ENCODE results near the gene SLC24A3.

The SLC24A3 gene

DNA sequence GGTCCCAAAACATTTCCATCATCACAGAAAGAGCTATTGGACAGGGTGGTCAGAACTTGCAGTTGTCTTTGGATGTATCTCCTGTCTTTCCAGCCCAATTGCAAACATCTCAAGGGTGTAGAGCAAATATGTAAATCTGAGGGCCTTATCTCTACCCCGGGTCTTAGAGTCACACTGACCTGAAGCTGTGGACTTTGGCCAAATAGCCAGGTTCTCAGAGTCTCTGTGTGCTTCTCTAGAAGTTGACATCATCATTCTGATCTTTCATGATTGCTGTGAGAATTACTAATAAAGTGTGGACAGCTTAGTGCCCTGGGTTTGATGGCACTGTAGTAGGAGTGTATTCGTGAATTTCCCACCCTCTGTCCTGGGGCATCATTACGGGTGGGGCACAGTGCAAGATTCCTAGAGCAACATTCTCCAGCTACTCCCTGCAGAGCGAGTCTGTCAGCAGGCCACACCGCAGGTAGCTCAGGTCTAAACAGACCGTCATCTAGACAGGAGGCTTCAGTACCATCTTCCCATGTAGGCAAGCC is 71.1 kb downstream of the SLC24A3 start:
- Histone ChIP-seq H3K9me3 (ENCODE audit: control insufficient read depth in 5 of 5, low read length in 5 of 5) (no peaks in the 10 kb centered on the region), H3K27ac (ENCODE audit: low read depth, low read length) (no peak overlapping the region), H3K9ac (ENCODE audit: low read length in 5 of 5) (no peak overlapping the region), H3K36me3 (ENCODE audit: control insufficient read depth in 5 of 5, insufficient read depth in 5 of 5, low read length in 5 of 5) (no peaks in the 10 kb centered on the region), H3K27me3 (ENCODE audit: control insufficient read depth in 5 of 5, insufficient read depth in 4 of 5, low read length in 5 of 5) (no peaks in the 10 kb centered on the region), H3K4me3 (ENCODE audit: low read depth in 1 of 5, low read length in 5 of 5) (no peak overlapping the region), H3K4me1 (ENCODE audit: control insufficient read depth in 5 of 5, insufficient read depth in 5 of 5, low read length in 5 of 5) (peaks cover 0 to 7% (median 0%) of the 10 kb centered on the region in 5 donors)

DNA sequence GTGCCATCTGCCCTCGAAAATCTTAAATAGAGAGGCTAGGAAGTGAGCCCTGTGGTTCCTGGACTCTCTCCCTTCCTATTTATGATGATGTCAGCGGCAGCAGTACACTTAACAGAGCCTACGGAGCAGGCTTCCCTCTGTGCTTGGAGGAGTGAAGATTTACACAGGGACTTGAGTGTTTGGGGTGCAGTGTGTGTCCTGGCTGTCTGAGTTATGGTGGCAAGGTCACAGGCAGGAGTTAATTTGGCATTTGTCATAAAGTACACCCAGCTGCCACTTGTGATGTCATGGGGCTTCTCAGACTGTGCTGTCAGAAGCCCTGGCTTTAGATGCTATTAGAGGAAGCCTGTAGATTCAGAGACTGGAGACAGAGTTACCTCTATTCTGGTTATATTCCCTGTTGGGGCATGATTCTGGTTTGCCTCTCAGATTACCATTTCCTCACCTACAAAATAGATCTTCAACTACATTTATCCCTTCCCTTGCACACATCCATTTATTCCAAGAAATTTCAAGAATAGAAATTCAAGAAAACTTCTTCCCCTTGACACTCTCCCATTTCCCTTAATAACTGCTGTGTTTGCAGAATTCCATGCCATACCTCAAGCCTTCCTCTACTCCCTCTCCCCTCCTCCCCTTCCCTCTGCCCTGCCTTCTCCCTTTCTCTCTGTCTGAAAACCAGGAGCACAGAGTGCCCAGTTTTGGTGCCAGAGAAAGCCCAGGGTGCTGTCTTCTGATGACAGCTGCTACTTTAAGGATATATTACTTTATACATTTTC is 72.1 kb downstream of the SLC24A3 start:
- Histone ChIP-seq H3K9ac (ENCODE audit: low read length in 5 of 5) (no peak overlapping the region), H3K4me1 (ENCODE audit: control insufficient read depth in 5 of 5, insufficient read depth in 5 of 5, low read length in 5 of 5) (peaks cover 0 to 7% (median 0%) of the 10 kb centered on the region in 5 donors), H3K4me3 (ENCODE audit: low read depth in 1 of 5, low read length in 5 of 5) (no peak overlapping the region), H3K36me3 (ENCODE audit: control insufficient read depth in 5 of 5, insufficient read depth in 5 of 5, low read length in 5 of 5) (no peaks in the 10 kb centered on the region), H3K27me3 (ENCODE audit: control insufficient read depth in 5 of 5, insufficient read depth in 4 of 5, low read length in 5 of 5) (no peaks in the 10 kb centered on the region), H3K9me3 (ENCODE audit: control insufficient read depth in 5 of 5, low read length in 5 of 5) (no peaks in the 10 kb centered on the region), H3K27ac (ENCODE audit: low read depth, low read length) (no peak overlapping the region)

DNA sequence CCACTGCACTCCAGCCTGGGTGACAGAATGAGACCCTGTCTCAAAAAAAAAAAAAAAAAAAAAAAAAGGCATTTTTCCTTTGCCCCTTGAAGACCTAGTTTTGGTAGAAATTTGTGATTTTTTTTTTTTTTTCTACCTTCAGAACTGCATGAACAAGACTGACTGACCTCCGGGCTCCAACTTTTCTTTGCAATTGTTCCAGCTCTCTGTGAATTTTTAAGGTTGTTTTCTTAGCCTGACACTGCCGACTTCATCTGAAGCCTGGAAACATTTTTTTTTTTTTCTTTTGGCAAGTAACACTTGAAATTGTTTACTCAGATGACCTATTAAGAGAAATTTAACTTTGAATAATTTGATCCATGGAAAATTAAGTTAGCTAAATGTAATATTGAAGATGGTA is 73.0 kb downstream of the SLC24A3 start:
- H3K27ac ChIP-seq (ENCODE audit: low read depth, low read length), result no peak overlapping the region
- no peak overlapping the region for H3K9ac ChIP-seq (ENCODE audit: low read length in 5 of 5)
- H3K4me1 ChIP-seq (ENCODE audit: control insufficient read depth in 5 of 5, insufficient read depth in 5 of 5, low read length in 5 of 5), result peaks cover 0 to 7% (median 0%) of the 10 kb centered on the region in 5 donors
- no peaks in the 10 kb centered on the region for H3K36me3 ChIP-seq (ENCODE audit: control insufficient read depth in 5 of 5, insufficient read depth in 5 of 5, low read length in 5 of 5)
- no peak overlapping the region for H3K4me3 ChIP-seq (ENCODE audit: low read depth in 1 of 5, low read length in 5 of 5)
- H3K9me3 ChIP-seq (ENCODE audit: control insufficient read depth in 5 of 5, low read length in 5 of 5), result no peaks in the 10 kb centered on the region
- H3K27me3 ChIP-seq (ENCODE audit: control insufficient read depth in 5 of 5, insufficient read depth in 4 of 5, low read length in 5 of 5), result no peaks in the 10 kb centered on the region

DNA sequence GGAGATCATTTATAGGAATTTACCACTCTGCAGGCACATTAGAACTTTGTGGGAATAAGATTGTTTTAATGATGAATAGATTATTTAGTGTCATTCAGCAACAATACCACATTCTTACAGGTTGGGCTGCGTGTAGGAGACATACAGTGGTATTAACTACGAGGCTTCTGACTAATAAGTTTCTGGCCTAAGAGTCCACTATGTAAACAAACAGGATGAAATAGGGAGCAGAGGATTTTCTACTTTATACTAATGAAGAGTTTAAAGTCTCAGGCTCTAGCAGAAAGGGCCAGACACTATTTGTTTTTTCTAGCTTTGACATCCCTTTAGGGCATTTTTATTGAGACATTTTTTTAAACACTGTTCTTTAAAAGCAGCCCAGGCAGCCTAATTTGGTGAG is 75.6 kb downstream of the SLC24A3 start:
- Histone ChIP-seq H3K4me3 (ENCODE audit: low read depth in 1 of 5, low read length in 5 of 5) (no peak overlapping the region), H3K9me3 (ENCODE audit: control insufficient read depth in 5 of 5, low read length in 5 of 5) (no peaks in the 10 kb centered on the region), H3K27me3 (ENCODE audit: control insufficient read depth in 5 of 5, insufficient read depth in 4 of 5, low read length in 5 of 5) (no peaks in the 10 kb centered on the region), H3K9ac (ENCODE audit: low read length in 5 of 5) (no peak overlapping the region), H3K4me1 (ENCODE audit: control insufficient read depth in 5 of 5, insufficient read depth in 5 of 5, low read length in 5 of 5) (peaks cover 0 to 7% (median 0%) of the 10 kb centered on the region in 5 donors), H3K36me3 (ENCODE audit: control insufficient read depth in 5 of 5, insufficient read depth in 5 of 5, low read length in 5 of 5) (no peaks in the 10 kb centered on the region), H3K27ac (ENCODE audit: low read depth, low read length) (no peak overlapping the region)

DNA sequence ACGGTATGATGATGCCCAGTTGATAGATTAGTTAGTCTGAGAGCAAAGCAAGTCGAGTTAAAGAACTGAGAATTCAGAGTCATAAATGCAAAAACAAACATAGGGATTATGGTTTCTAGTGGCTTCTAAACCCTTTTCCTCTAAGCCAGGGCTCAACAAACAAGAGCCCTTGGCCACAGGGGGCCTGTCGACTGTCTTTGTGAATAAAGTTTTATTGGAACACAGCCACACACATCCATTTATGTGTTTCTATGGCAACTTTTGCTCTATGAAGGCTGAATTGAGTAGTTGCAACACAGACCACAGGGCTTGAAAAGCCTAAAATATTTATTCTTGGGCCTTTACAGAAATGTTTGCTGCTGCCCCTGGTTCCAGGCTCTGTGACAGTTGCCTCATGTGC is 76.2 kb downstream of the SLC24A3 start:
- Histone ChIP-seq H3K27me3 (ENCODE audit: control insufficient read depth in 5 of 5, insufficient read depth in 4 of 5, low read length in 5 of 5) (no peaks in the 10 kb centered on the region), H3K4me1 (ENCODE audit: control insufficient read depth in 5 of 5, insufficient read depth in 5 of 5, low read length in 5 of 5) (peaks cover 0 to 7% (median 0%) of the 10 kb centered on the region in 5 donors), H3K9ac (ENCODE audit: low read length in 5 of 5) (no peak overlapping the region), H3K36me3 (ENCODE audit: control insufficient read depth in 5 of 5, insufficient read depth in 5 of 5, low read length in 5 of 5) (no peaks in the 10 kb centered on the region), H3K4me3 (ENCODE audit: low read depth in 1 of 5, low read length in 5 of 5) (no peak overlapping the region), H3K9me3 (ENCODE audit: control insufficient read depth in 5 of 5, low read length in 5 of 5) (no peaks in the 10 kb centered on the region), H3K27ac (ENCODE audit: low read depth, low read length) (no peak overlapping the region)

DNA sequence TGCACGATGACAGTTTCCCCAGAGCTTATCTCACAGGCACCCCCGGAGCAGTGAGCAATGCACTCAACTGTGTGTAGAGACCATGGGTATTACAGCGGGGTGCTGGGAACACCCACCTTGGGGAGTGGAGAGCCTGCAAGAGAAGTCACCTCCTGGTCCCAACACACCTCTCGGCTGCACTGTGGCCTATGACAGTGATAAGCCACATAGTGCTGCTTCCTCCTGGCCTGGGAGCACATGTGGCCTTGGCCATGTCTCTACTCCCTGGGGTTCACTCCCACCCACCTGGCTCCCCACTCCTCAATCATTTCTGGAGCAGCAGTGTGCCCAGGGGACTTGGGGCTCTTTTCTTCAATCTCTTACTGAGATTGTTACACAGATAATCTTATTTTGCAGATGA is 77.0 kb downstream of the SLC24A3 start:
- no peak overlapping the region for H3K9ac ChIP-seq (ENCODE audit: low read length in 5 of 5)
- no peak overlapping the region for H3K4me3 ChIP-seq (ENCODE audit: low read depth in 1 of 5, low read length in 5 of 5)
- peaks cover 0 to 7% (median 0%) of the 10 kb centered on the region in 5 donors for H3K4me1 ChIP-seq (ENCODE audit: control insufficient read depth in 5 of 5, insufficient read depth in 5 of 5, low read length in 5 of 5)
- no peaks in the 10 kb centered on the region for H3K9me3 ChIP-seq (ENCODE audit: control insufficient read depth in 5 of 5, low read length in 5 of 5)
- no peaks in the 10 kb centered on the region for H3K36me3 ChIP-seq (ENCODE audit: control insufficient read depth in 5 of 5, insufficient read depth in 5 of 5, low read length in 5 of 5)
- no peaks in the 10 kb centered on the region for H3K27me3 ChIP-seq (ENCODE audit: control insufficient read depth in 5 of 5, insufficient read depth in 4 of 5, low read length in 5 of 5)
- H3K27ac ChIP-seq (ENCODE audit: low read depth, low read length), result no peak overlapping the region

DNA sequence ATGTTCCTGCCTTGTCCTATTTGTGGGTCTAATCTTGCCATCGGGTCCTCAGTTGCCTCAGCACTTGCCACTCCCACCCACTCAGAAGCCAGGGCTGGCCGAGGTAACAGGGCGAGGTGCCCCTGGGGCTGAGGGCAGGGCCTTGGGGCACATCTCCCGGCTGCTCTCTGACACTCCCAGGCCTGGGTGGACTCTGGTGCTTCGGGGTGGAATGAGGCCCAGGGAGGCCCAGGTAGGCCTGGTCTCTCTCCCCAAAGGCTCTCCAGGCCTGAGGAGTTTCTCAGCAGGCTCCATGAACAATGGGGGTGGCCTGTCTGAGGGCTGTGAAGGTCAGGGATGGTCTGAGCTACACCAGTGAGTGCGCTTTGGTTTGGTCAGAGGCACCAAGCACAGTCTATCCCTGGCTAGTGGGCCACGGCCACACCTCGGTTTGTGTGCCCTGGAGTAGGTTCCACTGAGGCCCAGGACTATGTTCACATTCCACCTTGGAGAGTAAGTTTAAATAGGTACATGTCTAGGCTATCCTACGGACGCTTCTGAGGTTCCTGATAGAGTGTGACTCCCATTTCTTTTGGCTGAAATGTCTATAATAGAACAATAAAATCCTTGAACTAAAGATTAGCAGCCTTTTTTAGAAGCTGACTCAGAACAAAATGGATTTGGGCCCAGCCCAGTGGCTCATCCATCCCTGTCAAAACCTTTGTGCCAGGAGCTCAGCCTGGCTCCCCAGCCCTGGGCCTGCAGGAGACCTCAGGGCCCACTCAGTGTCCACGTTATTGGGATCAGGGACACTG is 78.8 kb downstream of the SLC24A3 start:
- H3K9me3 ChIP-seq (ENCODE audit: control insufficient read depth in 5 of 5, low read length in 5 of 5), result no peaks in the 10 kb centered on the region
- H3K36me3 ChIP-seq (ENCODE audit: control insufficient read depth in 5 of 5, insufficient read depth in 5 of 5, low read length in 5 of 5), result no peaks in the 10 kb centered on the region
- H3K27me3 ChIP-seq (ENCODE audit: control insufficient read depth in 5 of 5, insufficient read depth in 4 of 5, low read length in 5 of 5), result no peaks in the 10 kb centered on the region
- no peak overlapping the region for H3K9ac ChIP-seq (ENCODE audit: low read length in 5 of 5)
- H3K27ac ChIP-seq (ENCODE audit: low read depth, low read length), result no peak overlapping the region
- no peaks in the 10 kb centered on the region for H3K4me1 ChIP-seq (ENCODE audit: control insufficient read depth in 5 of 5, insufficient read depth in 5 of 5, low read length in 5 of 5)
- H3K4me3 ChIP-seq (ENCODE audit: low read depth in 1 of 5, low read length in 5 of 5), result no peak overlapping the region

DNA sequence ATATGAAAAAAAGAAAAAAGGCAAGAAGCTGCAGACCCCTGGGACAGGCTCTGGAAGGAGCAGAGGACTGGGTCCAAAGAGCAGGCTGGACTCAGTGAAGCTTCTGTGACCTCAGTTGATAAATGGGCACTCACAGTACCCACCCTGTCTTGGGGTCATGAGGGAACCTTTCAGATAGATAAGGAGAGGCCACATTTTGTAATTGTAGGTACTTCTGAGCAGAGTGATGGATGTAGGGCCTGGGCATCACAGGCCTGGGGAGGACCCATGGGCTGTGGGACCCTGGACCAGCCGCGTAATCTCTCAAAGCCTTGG is 79.3 kb downstream of the SLC24A3 start:
- Histone ChIP-seq H3K4me1 (ENCODE audit: control insufficient read depth in 5 of 5, insufficient read depth in 5 of 5, low read length in 5 of 5) (no peaks in the 10 kb centered on the region), H3K27ac (ENCODE audit: low read depth, low read length) (no peak overlapping the region), H3K9ac (ENCODE audit: low read length in 5 of 5) (no peak overlapping the region)

DNA sequence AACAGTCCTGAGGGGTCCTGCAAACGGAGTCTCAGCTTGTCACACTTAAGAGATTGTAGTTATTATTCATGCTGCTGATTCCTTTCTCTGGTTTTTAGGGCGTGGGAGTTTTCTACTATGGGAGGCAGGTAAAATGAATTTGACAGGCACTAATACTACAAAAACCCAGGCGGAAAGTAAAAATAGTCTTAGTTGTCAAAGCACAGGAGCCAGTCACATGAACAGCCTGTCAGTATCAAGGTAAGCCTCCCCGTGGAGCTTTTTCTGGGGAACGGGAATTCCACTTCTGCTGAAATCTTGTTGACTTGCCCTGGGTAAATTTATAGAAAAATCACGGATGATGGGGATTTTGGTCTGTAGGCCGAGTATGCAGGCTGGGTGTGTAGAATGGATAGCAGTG is 79.8 kb downstream of the SLC24A3 start:
- H3K4me3 ChIP-seq (ENCODE audit: low read depth in 1 of 5, low read length in 5 of 5), result no peak overlapping the region

More for the DNA sequence above, 79.3 kb downstream of the SLC24A3 start:
- Histone ChIP-seq H3K4me3 (ENCODE audit: low read depth in 1 of 5, low read length in 5 of 5) (no peak overlapping the region), H3K9me3 (ENCODE audit: control insufficient read depth in 5 of 5, low read length in 5 of 5) (no peaks in the 10 kb centered on the region), H3K36me3 (ENCODE audit: control insufficient read depth in 5 of 5, insufficient read depth in 5 of 5, low read length in 5 of 5) (no peaks in the 10 kb centered on the region), H3K27me3 (ENCODE audit: control insufficient read depth in 5 of 5, insufficient read depth in 4 of 5, low read length in 5 of 5) (no peaks in the 10 kb centered on the region)

DNA sequence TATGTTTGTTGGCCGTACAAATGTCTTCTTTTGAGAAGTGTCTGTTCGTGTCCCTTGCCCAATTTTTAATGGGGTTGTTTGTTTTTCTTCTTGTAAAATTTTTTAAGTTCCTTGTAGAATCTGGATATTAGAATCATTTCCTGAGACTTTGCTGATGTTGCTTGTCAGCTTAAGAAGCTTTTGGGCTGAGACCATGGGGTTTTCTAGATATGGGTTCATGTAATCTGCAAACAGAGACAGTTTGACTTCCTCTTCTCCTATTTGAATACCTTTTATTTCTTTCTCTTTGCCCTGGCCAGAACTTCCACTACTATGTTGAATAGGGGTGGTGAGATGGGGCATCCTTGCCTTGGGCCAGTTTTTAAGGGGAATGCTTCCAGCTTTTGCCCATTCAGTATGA is 82.6 kb downstream of the SLC24A3 start:
- H3K36me3 ChIP-seq (ENCODE audit: control insufficient read depth in 5 of 5, insufficient read depth in 5 of 5, low read length in 5 of 5), result no peaks in the 10 kb centered on the region
- H3K9me3 ChIP-seq (ENCODE audit: control insufficient read depth in 5 of 5, low read length in 5 of 5), result peaks cover 0 to 1% (median 0%) of the 10 kb centered on the region in 5 donors
- H3K27ac ChIP-seq (ENCODE audit: low read depth, low read length), result no peak overlapping the region
- no peak overlapping the region for H3K4me3 ChIP-seq (ENCODE audit: low read depth in 1 of 5, low read length in 5 of 5)
- no peaks in the 10 kb centered on the region for H3K27me3 ChIP-seq (ENCODE audit: control insufficient read depth in 5 of 5, insufficient read depth in 4 of 5, low read length in 5 of 5)
- H3K4me1 ChIP-seq (ENCODE audit: control insufficient read depth in 5 of 5, insufficient read depth in 5 of 5, low read length in 5 of 5), result peaks cover 0 to 7% (median 0%) of the 10 kb centered on the region in 5 donors
- H3K9ac ChIP-seq (ENCODE audit: low read length in 5 of 5), result no peak overlapping the region

More for the DNA sequence above, 79.8 kb downstream of the SLC24A3 start:
- Histone ChIP-seq H3K27ac (ENCODE audit: low read depth, low read length) (no peak overlapping the region), H3K27me3 (ENCODE audit: control insufficient read depth in 5 of 5, insufficient read depth in 4 of 5, low read length in 5 of 5) (no peaks in the 10 kb centered on the region), H3K9me3 (ENCODE audit: control insufficient read depth in 5 of 5, low read length in 5 of 5) (no peaks in the 10 kb centered on the region), H3K9ac (ENCODE audit: low read length in 5 of 5) (no peak overlapping the region), H3K4me1 (ENCODE audit: control insufficient read depth in 5 of 5, insufficient read depth in 5 of 5, low read length in 5 of 5) (no peaks in the 10 kb centered on the region), H3K36me3 (ENCODE audit: control insufficient read depth in 5 of 5, insufficient read depth in 5 of 5, low read length in 5 of 5) (no peaks in the 10 kb centered on the region)
